Prostate gland (tissue), 2 donors: ENCODE results near the gene ACER3.

Experiments used
- POLR2A ChIP-seq: fragments of 450-650 bp; IDR thresholded peaks from one replicate; pipeline ENCODE4 v1.6.1; 2016; ENCODE audit warnings: antibody characterized with exemption, mild to moderate bottlenecking
- POLR2AphosphoS5 ChIP-seq: sonication (generic); formaldehyde crosslinking; IDR thresholded peaks from one replicate; pipeline ENCODE4 v1.6.1; 2017; ENCODE audit warnings: antibody characterized with exemption
- TF ChIP-seq, protein P1 (sequence below), 4 experiments: fragments of 200-600 bp in 2 of 4; fragments of 450-650 bp in 2 of 4; sonication (generic) in 2 of 4; IDR thresholded peaks; 1 replicate in 3 of 4; 2 replicates in 1 of 4; pipeline ENCODE4 v1.5.1; 2016 to 2019; ENCODE audit warnings: antibody characterized with exemption in 4 of 4, mild to moderate bottlenecking in 2 of 4, moderate library complexity in 2 of 4

DNA sequence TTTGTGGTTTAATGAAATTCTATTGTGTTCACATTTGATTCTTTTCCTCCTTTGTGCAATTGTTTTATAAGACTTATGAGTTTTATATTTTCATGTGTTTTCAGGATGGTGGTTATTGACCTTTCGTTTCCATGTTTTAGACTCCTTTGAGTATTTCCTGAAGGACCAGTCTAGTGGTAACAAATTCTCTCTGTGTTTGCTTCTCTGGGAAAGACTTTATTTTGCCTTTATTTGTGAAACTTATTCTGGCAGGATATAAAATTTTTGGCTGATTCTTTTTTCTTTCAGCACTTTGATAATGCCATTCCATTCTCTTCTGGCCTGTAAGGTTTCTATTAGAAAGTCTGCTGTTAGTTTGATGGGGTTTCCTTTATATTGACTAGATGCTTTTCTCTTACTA, 83.5 kb downstream of the ACER3 start:
- TF ChIP-seq, protein P1, sequence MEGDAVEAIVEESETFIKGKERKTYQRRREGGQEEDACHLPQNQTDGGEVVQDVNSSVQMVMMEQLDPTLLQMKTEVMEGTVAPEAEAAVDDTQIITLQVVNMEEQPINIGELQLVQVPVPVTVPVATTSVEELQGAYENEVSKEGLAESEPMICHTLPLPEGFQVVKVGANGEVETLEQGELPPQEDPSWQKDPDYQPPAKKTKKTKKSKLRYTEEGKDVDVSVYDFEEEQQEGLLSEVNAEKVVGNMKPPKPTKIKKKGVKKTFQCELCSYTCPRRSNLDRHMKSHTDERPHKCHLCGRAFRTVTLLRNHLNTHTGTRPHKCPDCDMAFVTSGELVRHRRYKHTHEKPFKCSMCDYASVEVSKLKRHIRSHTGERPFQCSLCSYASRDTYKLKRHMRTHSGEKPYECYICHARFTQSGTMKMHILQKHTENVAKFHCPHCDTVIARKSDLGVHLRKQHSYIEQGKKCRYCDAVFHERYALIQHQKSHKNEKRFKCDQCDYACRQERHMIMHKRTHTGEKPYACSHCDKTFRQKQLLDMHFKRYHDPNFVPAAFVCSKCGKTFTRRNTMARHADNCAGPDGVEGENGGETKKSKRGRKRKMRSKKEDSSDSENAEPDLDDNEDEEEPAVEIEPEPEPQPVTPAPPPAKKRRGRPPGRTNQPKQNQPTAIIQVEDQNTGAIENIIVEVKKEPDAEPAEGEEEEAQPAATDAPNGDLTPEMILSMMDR (IDR thresholded peaks at IDR 0.05): no peak
- no peak for TF ChIP-seq POLR2A
- no peak for TF ChIP-seq POLR2AphosphoS5
